ENCODE measurements around the gene RNF133. TPM values are rescaled to one million over a fixed set of nuclear protein-coding genes. Genes with fewer than 3 reads are reported as not detected.

The RNF133 gene
- total and polyA plus RNA-seq, 2 donors, result 0.06 to 2.1 TPM

DNA sequence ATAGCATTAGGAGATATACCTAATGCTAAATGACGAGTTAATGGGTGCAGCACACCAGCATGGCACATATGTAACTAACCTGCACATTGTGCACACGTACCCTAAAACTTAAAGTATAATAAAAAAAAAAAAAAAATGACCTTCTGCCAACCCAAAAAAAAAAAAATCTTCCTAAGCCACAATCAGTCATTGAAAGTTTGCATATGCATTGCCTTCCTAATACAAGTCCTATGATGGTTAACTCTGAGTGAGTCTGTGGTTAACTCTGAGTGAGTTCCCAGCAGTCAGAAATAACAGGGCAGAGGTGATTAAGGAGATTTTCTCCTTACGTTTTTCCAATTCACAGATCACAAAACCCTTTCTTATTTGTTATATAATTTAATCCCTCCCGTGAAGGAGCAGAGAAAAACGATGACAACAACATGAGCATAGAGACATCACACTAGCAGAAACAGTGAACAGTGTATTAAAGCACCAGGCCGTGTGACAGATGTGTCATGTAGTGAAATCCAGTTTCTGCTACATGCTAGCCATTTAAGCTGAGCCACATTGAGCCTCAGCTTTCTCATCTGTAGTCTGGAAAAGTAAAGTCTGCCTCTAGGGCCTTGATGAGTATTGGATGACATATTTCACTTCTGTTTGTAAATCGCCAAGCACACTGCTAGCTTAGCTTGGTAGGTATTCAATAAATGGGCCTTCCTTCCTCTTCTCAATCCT, 11.2 kb upstream of the RNF133 start:
- DNase-seq (ENCODE audit: extremely low spot score), result no peak
- Histone ChIP-seq H3K4me3 (ENCODE audit: low read depth, low read length) (no peak overlapping the region), H3K36me3 (ENCODE audit: insufficient read depth) (no peaks in the 10 kb centered on the region), H3K27ac (ENCODE audit: low read depth) (no peak overlapping the region), H3K4me1 (ENCODE audit: insufficient read depth) (no peaks in the 10 kb centered on the region)
- WGBS, result 80% methylated on average over 7 of the region's 7 CpGs

DNA sequence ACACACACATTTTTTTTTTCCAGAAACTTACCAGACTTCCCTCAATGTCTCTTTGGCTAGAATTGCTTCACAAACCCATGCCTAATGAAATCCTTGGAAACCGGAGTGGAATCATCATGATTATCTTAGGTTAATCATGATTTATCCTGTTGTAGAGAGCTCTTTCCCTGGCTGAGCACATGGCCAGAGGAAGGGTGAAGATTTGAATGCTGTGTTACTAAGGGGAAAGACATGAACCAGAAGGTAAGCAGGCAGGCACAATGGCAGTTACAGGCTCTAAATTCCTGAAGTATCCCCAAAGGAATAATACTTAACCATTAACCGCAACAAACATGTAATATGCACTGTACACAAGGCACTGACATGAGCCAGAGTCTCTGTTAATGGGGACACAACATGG, 7.9 kb upstream of the RNF133 start:
- 65% methylated on average over 2 of the region's 2 CpGs for WGBS
- H3K4me1 ChIP-seq (ENCODE audit: insufficient read depth), result no peaks in the 10 kb centered on the region

GRCh38 chr7:122702872-122703510, 4.1 kb upstream of the RNF133 start, which contains the start of gene RNF148:
Gene RNF148, minus strand, starts transcription at chr7:122702922. Its CDS starts 172 bp downstream, at chr7:122702750.
- H3K4me1 ChIP-seq (ENCODE audit: insufficient read depth), result no peaks in the 10 kb centered on the region
- 95% methylated on average over 1 of the region's 1 CpG for WGBS
- no peak within 1 kb of the TSS for H3K4me3 ChIP-seq (ENCODE audit: low read depth, low read length)
- no peak within 1 kb of the TSS for H3K27ac ChIP-seq (ENCODE audit: low read depth)
- DNase-seq (ENCODE audit: extremely low spot score), result no peak
- no peaks in the 10 kb centered on the region for H3K36me3 ChIP-seq (ENCODE audit: insufficient read depth)

More for the DNA sequence above, 7.9 kb upstream of the RNF133 start:
- DNase-seq (ENCODE audit: extremely low spot score), result no peak
- H3K36me3 ChIP-seq (ENCODE audit: insufficient read depth), result no peaks in the 10 kb centered on the region
- H3K27ac ChIP-seq (ENCODE audit: low read depth), result no peak overlapping the region
- no peak overlapping the region for H3K4me3 ChIP-seq (ENCODE audit: low read depth, low read length)

DNA sequence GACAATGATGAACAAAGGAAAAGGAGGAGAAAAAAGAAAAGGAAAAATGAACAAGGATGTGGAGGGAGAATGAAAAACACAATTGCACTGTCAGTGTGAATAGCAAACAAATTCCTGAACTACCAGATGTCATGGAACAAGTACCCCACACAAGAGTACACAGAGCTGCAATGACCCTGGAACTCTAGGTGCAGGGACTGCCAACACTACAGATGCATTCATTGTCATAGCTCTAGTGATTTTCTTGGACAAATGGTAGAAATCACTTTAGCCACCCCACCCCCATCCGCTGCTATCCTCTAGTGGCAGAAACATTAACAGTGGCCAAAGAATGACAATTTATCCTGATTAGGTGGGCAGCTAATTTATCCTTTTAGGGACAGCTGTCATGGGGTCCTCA, 3.1 kb downstream of the RNF133 start:
- WGBS, result 88% methylated on average over 1 of the region's 1 CpG
- no peaks in the 10 kb centered on the region for H3K4me1 ChIP-seq (ENCODE audit: insufficient read depth)
- H3K36me3 ChIP-seq (ENCODE audit: insufficient read depth), result no peaks in the 10 kb centered on the region
- DNase-seq (ENCODE audit: extremely low spot score), result no peak
- no peak overlapping the region for H3K27ac ChIP-seq (ENCODE audit: low read depth)
- H3K4me3 ChIP-seq (ENCODE audit: low read depth, low read length), result no peak overlapping the region

GRCh38 chr7:122694697-122695096, 4.2 kb downstream of the RNF133 start:
- H3K4me1 ChIP-seq (ENCODE audit: insufficient read depth), result no peaks in the 10 kb centered on the region
- WGBS, result 84% methylated on average over 2 of the region's 2 CpGs
- DNase-seq (ENCODE audit: extremely low spot score), result no peak
- no peak overlapping the region for H3K27ac ChIP-seq (ENCODE audit: low read depth)
- no peak overlapping the region for H3K4me3 ChIP-seq (ENCODE audit: low read depth, low read length)
- H3K36me3 ChIP-seq (ENCODE audit: insufficient read depth), result no peaks in the 10 kb centered on the region

DNA sequence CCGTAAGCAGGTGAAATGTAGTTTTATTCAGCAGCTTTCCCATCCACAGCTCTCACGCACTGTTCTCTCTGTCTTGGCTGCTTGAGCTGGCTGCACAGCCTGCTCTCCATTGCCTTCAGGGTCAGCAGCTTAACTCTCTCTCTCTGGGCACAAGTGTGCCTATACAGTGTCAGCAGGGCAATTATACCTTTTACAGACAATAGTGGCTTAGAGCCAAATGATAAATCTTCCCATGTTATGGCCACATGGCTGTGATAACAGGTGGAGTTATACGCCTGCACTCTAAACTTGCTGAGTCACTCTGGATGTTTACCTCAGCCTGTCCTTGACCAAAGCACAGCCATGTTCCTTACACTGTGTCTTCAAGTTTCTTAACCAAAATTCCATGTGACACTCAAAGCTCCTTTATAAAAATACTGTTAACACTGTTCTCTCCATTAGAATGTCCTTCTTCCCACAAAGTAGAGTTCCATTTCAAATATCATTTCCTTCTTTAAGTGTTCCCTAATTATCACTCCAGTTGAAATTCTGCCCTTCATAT, 6.1 kb downstream of the RNF133 start:
- Histone ChIP-seq H3K27ac (ENCODE audit: low read depth) (no peak overlapping the region), H3K36me3 (ENCODE audit: insufficient read depth) (no peaks in the 10 kb centered on the region), H3K4me3 (ENCODE audit: low read depth, low read length) (no peak overlapping the region), H3K4me1 (ENCODE audit: insufficient read depth) (no peaks in the 10 kb centered on the region)
- WGBS, result 95% methylated on average over 3 of the region's 3 CpGs
- no peak for DNase-seq (ENCODE audit: extremely low spot score)

DNA sequence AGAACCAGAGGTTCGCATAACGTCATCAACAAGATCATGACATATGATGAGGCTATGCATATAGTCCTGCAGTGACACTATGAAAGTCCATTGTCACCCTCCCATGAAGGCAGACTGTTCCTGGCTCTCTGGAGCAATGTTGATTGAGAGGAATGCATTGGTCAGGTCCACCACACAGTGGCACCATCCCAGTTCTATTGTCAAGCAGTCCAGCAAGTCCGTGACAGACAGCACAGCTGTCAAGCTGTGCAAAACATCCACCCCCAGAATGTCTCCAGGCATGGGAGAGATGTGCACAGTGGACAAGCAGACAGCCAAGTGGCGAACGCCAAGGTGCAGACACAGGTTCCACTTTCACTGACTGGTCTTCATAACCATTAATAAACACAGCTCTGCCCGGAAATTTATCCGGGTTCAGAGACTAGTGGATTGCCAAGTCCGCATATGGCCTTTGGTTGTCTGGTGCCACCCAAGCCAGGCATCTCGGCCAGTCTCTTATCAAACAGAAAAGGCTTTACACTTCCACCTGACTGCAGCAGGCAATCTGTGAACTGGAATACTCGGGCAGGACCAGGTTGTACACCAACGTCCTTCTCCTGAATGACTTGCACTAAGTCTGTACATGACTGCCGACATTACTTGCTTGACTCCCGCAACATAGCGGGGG, 7.2 kb downstream of the RNF133 start:
- 94% methylated on average over 14 of the region's 14 CpGs for WGBS
- no peak overlapping the region for H3K4me3 ChIP-seq (ENCODE audit: low read depth, low read length)
- no peaks in the 10 kb centered on the region for H3K36me3 ChIP-seq (ENCODE audit: insufficient read depth)
- no peaks in the 10 kb centered on the region for H3K4me1 ChIP-seq (ENCODE audit: insufficient read depth)
- H3K27ac ChIP-seq (ENCODE audit: low read depth), result no peak overlapping the region
- DNase-seq (ENCODE audit: extremely low spot score), result no peak

DNA sequence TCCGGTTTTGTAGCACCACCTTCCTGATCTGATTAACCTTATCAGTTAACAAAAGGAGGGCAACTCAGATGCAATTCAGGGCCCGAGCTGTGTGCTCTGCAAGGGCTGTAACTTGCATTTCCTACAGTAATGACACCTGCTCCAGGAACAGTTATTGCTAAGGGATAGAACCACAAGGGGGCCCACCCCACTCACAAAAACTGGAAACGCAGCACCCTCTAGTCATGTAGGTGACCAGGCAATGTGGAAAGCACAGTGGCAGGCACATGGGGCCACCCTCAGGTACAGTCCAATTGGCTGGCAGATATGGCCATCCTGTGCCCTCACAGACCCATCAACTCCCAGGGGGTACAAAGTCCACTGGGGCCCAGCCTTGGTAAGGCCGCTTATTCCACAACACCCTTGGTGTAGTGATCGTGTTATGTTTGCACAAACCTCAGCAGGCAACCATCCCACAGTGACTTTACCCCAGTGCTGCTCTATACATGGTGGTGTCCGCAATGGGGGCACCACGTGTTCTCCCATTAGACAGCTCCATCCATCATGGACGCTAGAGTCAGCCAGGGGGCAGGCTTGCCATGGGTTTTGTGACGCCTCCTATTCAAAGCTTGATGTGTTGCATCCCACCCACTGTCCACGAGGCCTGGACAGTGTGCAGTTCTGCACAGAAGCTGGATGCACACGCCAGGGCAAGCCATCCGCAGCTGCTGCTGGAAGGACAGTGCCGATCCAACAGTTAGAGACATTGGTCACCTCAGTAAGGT, 9.4 kb downstream of the RNF133 start:
- WGBS, result 95% methylated on average over 13 of the region's 13 CpGs
- Histone ChIP-seq H3K27ac (ENCODE audit: low read depth) (no peak overlapping the region), H3K36me3 (ENCODE audit: insufficient read depth) (no peaks in the 10 kb centered on the region), H3K4me1 (ENCODE audit: insufficient read depth) (no peaks in the 10 kb centered on the region), H3K4me3 (ENCODE audit: low read depth, low read length) (no peak overlapping the region)
- DNase-seq (ENCODE audit: extremely low spot score), result no peak

GRCh38 chr7:122688400-122688998, 10.4 kb downstream of the RNF133 start:
- Histone ChIP-seq H3K36me3 (ENCODE audit: insufficient read depth) (no peaks in the 10 kb centered on the region), H3K27ac (ENCODE audit: low read depth) (no peak overlapping the region), H3K4me1 (ENCODE audit: insufficient read depth) (no peaks in the 10 kb centered on the region), H3K4me3 (ENCODE audit: low read depth, low read length) (no peak overlapping the region)
- 79% methylated on average over 6 of the region's 6 CpGs for WGBS
- no peak for DNase-seq (ENCODE audit: extremely low spot score)

DNA sequence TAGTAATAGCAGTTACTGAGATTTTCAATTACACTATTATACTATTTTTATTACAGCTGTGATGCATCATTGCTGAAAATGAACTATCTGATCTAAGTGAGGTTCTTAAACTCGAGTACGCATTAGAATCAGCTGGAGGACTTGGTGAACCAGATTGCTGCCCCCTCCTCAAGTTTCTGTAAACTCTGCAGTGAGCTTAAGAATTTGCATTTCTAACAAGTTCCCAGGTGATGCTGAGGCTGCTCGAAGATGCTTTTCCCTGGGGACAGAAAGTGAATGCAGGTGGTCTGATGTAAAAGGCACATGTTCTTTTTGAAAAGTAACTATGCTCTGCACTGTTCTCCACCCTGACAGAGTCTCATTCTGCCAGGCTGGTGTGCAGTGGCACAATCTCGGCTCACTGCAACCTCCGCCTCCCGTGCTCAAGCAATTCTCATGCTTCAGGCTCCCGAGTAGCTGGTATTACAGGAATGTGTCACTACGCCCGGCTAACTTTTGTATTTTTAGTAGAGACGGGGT, 12.5 kb downstream of the RNF133 start:
- H3K27ac ChIP-seq (ENCODE audit: low read depth), result no peak overlapping the region
- no peaks in the 10 kb centered on the region for H3K36me3 ChIP-seq (ENCODE audit: insufficient read depth)
- H3K4me3 ChIP-seq (ENCODE audit: low read depth, low read length), result no peak overlapping the region
- WGBS, result 76% methylated on average over 10 of the region's 10 CpGs
- no peak for DNase-seq (ENCODE audit: extremely low spot score)
- H3K4me1 ChIP-seq (ENCODE audit: insufficient read depth), result no peaks in the 10 kb centered on the region

DNA sequence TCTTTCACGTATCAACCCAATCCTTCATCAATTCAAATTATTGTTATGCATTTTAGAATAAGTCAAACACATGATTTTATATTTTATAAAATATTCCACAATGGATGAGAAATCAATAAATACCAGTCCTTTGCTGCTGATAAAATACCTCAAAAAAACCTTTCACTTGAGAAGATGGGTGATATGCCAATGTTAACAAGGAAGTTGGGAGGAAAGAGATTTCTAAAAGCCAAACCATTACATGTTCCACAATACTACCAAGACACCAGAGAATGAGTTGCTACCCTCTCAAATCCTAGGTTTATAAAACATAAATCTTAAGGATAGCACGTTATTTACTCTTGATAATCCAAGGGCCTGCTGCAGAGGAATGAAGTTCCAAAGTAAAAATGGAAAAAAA, 14.4 kb downstream of the RNF133 start:
- DNase-seq (ENCODE audit: extremely low spot score), result no peak
- H3K36me3 ChIP-seq (ENCODE audit: insufficient read depth), result no peaks in the 10 kb centered on the region
- WGBS, result 65% methylated on average over 2 of the region's 2 CpGs
- no peak overlapping the region for H3K4me3 ChIP-seq (ENCODE audit: low read depth, low read length)
- H3K4me1 ChIP-seq (ENCODE audit: insufficient read depth), result no peaks in the 10 kb centered on the region
- no peak overlapping the region for H3K27ac ChIP-seq (ENCODE audit: low read depth)

DNA sequence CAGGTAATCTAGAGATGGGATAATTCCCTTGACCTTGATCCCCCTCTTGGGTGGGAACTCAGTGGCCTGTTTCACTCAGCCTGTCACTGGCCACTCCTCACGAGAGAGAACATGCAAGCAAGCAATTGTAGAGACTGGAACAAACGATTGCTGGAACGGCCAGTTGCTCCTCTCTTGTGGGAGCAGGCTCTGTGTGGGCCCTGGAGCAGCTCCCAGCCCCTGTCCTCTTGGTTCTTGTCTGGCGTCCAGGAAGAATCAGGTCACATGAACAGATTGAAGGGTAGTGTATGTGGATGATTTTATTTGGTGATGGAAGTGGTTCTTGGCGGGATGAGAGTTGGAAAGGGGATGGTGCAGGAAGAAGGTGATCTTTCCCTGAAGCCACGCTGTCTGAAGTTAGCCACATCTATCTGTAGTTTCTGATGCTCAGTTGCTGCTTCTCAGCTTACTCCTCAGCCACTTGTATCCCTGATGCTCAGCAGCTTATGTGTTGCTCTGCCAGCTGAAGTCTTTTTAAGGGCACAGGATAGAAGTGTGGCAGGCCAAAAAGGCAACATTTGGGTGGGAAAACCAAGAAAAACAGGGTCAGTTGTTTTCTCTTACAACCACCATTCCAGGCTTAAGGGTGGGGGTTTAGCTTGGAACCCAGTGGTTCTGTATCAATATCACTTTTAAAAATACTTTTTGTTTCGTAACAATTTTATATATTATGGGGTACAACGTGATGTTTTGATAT, 15.9 kb downstream of the RNF133 start:
- Histone ChIP-seq H3K4me1 (ENCODE audit: insufficient read depth) (no peaks in the 10 kb centered on the region), H3K4me3 (ENCODE audit: low read depth, low read length) (no peak overlapping the region), H3K36me3 (ENCODE audit: insufficient read depth) (no peaks in the 10 kb centered on the region), H3K27ac (ENCODE audit: low read depth) (no peak overlapping the region)
- 73% methylated on average over 8 of the region's 8 CpGs for WGBS
- DNase-seq (ENCODE audit: extremely low spot score), result no peak
